D341Med (cell line): ENCODE results near the gene CAMKMT.

Source experiments
- DNase-seq: peaks from one replicate; pipeline ENCODE4 v3.0.0; 2012; ENCODE audit warnings: low spot score

Gene CAMKMT

DNA sequence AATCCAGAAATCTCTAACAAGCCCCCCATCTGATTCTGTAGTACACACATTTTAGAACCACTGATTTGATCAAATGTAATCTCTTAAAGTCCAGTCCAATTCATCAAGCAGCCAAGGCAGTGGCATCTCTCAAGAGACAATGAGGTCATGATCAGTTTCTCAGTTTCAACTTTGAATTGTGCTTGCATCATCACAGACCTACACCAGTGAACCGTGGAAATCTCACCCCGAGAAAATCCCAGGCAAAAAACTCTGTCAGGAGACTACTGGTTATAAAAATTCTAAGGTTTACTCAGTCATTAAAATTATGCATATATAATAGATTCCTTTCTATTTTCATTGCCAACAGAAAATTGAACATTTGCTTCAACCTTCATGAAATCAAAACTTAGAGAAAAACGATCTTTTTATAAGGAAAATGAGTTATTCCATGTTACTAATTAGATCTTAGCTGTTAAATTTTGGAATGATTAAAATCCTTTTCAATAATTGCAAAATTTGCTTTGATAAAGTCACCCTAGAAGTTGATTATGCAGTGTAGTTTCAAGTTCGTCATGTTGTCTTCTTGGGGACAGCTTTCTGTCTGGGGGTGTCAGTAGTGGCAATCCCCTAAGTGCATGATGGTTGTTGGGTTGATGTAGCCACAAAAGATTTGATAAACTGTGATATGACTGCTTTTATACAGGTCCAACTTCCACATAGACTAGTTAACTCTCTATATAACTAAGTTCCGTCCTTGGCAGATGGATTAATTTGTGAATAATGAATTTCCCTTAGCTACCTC lies 235.0 kb downstream of the CAMKMT start:
- no peak for DNase-seq

DNA sequence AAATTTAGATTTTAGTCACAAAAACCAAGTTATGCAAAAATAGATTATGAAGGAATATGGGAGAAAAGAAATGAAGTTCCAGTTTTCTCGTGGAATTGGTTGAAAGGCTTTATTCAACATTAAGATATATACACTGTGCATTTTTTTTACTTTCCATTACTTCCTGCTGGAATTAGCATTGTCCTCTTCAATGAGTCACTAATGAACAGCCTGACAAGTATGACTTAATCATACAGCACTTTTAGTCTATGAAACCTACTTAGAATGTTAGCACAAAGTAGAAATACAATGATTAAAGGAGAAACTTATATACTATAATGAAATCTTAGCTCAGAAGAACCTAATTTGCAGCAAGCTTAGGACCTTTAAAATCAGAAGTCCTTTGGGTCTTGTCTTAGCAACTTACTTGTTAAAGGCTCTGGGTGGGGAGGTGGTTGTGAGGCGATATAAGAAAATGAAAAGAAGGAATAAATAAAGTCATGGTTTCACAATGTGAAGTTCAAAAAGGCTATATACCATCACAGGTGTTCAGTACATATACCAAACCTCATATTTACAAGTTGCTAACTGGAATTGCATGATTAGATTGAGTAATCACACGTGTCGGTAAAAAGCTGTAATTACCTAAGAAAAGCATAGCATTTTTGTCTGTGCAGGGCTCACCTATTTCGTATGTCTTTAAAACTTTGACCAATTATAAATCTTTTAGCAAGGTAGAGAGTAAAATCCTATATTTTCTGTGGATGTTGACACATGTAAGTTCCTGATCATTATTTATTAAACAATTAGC lies 236.8 kb downstream of the CAMKMT start:
- no peak for DNase-seq

DNA sequence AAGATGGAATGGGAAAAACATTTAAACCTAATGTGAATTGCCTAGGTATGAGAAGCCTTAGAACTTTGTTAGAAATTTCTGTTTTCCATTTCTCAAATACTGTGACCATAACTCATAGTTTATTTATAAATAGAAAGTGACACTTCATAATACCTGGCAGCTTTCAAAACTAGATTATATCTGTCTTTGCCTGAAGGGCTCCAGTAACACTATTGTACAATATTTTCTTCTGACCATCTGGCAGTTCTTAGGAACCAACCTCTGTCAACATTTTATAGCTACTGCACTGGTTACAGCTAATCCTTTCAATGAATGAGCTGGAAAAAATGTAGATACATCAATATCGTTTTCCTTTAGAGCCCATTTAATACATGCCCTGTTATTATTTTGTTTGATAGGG lies 237.4 kb downstream of the CAMKMT start:
- DNase-seq, result no peak

DNA sequence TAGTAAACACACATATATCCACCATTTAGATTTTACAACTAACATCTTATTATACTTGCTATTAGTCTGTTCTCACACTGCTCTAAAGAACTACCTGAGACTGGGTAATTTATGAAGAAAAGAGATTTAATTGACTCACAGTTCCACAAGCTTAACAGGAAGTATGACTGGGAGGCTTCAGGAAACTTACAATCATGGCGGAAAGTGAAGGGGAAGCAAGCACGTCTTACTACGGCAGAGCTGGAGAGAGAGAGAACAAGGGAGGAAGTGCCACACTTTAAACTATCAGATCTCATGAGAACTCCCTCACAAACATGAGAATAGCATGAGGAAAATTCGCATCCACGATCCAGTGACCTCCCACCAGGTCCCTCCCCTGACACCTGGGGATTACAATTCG lies 240.7 kb downstream of the CAMKMT start:
- no peak for DNase-seq

DNA sequence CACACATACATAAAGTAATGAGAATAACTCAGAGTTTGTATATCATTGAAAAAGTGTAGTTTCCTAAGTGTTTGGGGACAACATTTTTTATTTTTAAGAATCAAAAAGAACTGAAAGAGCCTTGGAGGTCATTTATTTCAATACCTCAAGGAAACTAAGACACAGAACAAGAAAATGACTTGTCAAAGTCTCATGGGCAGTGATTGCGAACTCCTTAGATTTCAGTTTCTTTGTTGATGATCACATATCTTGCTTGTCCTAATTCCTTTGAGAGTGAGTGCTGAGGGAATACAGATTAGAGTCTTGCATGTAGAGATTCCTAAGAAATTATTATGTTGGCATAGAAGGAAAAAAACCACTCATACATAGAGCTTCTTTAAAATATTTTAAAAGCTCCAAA lies 243.8 kb downstream of the CAMKMT start:
- DNase-seq, result no peak

DNA sequence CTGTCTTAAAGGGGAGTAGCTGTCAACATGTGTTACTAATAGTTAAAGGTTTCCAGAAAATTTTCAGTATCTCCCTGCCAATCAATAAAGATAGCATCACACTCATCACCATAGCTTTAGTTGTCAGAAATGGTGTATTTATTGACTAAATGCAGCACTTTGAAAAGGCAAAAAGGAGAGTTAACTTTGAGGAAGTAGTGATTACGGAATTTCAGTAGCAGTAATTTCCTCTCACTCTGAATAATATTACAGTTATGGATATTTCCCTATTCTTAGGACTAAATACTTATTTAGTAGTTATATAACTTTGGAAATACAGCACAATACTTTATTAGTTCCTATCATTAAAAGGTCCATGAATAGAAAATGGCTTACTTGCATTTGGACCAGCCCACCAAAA lies 250.5 kb downstream of the CAMKMT start:
- no peak for DNase-seq

DNA sequence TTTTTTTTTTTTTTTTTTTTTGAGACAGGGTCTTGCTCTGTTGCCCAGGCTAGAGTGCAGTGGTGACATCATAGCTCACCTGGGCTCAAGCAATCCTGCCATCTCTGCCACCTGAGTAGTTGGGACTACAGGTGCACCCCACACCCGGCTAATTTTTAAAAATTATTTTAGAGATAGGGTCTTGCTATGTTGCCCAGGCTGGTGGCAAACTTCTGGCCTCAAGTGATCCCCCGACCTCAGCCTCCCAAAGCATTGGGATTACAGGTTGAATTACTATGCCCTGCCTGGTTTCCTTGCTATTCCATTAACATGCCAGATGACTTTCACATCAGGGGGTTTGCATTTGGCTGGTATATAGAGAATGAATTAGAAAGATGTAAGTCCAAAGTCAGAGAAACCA lies 253.2 kb downstream of the CAMKMT start:
- DNase-seq, result no peak

DNA sequence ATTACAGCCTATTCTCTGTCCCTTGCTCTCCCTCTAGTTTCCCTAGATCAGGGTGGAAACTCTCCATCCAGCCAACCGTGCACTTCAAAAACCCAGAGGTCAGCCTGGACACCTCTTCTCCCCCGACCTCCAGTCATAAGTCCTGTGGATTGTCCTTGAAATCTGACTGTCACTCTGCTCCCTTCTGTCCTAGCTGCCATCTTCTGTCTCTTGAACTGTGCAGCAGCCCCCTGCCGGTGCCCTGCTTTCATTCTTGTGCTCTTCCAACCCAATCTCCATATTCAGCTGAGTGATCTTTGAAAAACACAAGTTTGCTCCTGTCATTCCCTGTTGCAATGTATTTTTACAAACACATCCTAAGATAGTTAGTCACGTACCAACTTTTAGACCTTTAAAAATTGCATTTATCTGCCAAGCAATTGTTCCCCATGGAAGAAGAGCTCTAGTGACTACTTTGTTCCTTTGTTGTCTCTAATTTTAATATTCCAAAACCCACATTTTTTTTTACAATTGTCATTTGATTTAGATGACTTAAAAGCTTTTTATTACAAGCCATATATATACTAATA lies 254.3 kb downstream of the CAMKMT start:
- DNase-seq, result no peak

DNA sequence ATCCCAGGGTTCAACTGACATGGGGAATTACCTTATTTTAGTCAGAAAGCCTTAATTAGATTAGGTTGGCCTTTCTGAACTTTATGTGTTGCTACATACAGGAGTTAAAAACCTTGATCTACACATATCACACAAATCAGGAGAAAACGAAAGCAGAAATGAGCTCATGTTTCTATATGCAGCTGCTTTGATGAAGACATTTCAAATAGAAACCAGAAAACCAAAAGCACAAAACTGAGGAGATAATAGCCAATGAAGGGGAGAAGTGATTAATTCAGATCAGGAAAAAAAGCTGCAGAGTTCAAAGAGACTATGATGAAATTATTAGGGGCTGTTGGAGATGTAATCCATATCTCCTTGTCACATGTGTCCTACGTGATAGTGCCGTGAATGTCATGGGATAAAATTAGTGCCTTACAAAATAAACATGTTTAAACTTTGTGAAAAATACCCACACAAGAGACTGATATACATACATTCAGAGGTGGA lies 255.0 kb downstream of the CAMKMT start:
- no peak for DNase-seq

DNA sequence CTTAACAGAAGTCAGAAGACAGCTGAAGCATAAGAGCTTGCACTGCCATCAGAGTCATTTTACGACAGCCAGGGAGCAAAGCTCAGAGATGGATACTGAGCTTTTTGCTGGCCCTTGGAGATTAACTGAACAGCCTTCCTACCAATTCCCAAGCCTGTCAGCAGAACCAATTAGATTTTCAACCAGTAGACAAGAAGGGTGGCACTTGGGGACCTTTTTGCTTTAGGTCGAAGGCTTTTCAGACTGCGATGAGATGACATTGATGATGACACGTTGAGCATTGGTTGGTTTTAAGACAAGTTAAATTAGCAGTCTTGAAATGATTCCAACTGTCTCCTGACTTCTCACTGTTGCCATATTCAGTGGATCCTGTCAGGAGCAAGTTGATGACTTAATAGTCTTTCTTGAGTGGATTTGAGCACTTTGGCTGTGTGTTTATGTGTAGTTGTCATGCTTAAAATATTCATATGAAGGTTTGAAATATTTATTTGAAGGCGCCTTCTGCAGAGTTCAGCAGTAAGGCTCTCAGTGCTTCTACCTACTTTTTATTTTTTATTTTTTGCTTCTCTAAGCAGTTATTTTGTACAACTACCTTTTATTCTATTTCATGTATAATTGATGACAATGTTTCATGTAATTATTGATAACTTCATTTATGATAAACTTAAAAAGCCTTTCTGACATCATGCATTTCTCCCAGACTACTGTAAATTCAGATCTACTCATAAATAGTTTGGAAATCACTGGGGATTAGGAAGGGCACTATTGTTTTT lies 256.7 kb downstream of the CAMKMT start:
- DNase-seq, result no peak

DNA sequence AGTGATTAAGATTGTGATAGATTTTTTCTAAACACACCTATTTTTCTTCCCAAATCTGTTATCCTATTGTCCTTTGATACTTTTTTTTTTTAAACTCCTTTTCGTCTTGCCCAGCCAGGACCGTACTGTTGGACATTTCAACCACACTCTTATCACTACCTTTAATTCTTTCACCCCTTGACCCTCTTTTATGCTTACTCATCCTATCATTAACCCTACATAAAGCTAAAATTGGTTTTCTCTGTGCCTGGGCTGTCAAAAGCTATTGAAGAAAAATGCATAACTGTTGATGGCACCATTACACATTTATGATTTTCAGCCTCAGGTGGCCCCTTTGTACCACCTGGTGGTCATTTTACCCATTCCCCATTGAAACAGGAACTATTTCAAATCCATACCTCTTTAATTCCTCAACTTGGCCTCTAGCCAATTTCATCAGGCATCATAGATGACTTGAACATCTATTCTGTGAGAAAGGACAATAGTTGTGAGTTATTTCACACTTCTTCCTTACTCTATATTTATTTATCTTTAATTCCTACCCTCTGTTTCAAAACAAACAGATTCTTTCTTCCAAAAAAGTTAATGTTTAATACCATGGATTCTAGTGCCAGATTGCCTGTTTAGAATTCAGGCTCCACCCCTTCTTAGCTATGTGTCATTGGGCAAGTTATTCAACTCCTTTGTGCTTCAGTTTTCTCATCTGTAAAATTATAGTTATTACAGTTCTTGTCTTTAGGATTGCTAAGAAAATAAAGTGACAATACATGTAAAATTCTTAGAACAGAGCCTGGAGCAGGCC lies 258.6 kb downstream of the CAMKMT start:
- no peak for DNase-seq

DNA sequence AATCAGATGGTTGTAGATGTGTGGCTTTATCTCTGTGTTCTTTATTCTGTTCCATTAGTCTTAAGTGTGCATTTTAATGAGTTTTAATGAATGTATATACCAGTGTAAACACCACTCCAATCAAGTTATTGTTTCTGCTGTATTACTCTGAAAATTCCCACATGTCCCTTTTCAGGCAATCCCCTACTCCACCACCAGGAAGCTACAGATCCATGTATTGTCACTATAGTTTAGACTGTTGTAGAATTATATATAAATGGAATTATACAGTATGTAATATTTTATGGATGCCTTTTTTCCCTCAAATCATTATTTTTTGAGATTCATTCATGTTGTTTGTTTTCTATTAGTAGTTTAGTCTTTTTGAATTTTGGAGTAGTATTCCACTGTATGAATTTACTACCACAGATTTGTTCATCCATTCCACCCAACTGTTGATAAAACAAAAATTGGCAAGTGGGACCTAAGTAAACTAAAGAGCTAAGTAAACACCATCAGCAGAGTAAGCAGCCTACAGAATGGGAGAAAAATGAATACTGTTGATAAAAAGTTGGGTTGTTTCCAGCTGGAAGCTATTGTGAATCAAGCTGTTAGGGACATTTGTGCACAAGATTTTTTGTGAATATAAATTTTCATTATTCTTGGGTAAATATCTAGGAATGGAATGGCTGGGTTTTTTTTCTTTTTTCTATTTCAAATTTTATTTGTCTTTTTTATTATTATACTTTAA lies 262.0 kb downstream of the CAMKMT start:
- no peak for DNase-seq

DNA sequence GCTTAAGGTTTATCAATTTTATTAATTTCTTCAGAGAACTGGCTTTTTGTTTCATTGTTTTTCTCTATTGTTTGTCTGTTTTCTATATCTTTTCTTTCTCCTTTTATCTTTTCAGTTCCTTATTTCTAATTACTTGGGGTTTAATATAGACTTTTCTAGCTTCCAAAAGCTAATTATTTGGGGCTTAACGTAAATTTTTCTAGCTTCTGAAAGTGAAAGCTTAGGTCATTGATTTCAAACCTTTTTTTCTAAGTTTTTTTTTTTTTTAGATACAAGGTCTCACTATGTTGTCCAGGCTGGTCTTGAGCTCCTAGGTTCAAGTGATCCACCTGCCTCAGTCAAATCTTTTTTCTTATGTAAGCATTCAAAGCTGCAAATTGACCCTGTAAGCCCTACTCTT lies 266.6 kb downstream of the CAMKMT start:
- DNase-seq, result no peak

DNA sequence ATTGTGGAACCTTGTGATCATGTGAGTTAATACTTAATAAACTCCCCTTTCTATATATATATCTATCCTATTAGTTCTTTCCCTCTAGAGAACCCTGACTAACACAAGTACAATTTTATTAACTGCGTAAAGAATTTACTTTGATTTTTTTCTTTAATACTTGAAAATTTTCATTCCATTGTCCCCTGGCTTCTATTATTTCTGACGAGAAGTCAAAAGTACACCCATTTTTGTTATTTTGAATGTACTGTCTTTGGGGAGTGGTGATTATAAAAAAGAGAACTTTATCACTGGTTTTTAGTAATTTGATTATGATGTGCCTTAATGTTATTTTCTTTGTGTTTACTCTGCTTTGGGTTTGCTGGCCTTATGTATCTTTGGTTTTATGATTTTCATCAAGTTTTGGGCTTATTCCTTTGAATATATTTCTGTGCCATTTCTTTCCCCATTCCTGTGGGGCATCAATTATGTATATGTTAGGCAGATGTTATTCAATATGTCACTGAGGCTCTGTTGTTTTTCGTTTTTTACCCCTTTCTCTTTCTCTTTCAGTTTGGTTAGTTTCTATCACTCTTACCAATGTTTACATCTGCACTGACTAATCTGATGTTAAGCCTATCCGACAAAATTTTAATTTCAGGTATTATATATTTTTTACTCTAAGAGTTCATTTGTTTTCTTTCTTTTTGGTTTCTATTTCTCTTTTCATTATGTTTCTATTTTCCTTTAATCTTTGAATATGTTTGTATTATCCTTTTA lies 271.4 kb downstream of the CAMKMT start:
- no peak for DNase-seq

DNA sequence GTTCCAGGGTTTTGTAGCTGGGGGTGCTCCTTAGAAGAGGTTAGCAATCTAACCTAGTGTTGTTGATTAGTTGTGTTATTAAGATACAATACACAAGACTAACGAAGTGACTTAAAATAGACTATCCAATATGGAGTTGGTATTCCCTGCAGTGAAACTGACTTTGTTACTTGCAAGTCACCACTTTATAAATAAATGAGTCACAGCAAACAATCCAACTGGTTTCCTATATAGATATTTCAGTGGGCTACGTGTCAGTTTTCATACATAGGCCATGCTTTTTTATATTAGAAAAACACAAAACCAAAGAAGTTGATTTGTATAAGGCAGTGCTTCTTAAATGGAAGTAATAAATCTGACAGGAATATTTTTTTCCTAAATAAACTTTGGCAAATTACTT lies 274.0 kb downstream of the CAMKMT start:
- no peak for DNase-seq

DNA sequence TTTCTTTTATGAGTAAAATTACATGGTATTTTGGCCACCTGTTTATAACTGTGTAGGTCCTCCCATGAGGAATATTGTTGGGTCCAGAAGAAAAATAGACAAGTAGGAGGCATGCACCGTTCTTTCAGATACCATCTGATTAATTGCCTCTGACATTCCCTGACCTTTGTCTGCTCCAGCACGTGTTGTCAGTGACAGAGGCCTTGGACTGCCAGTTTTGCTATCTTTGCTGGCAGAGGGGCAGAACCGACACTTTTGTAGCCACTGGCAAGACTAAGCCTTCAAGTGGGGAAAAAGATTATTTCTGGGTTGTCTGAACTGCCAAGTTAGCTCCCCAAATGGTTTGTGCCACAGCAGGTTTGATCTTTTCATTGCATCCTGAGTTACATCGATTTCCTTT lies 276.9 kb downstream of the CAMKMT start:
- DNase-seq, result no peak

DNA sequence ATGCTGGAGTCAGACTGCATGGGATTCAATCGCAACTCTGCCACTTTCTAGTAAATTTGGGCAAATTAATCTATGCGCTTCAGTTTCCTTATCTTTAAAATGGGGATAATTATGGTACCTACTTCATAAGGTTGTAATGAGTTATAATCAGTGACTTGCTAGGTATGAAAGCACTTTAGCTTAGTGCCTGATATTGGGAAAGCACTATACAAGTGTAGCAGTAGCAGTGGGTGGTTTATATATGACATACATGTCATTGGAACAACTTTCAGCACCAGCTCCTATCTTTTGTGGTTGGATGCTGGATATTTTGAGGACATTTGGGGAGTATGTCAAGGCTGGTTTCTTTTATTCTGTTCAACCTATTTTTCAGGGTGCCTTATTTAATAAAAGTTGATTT lies 277.7 kb downstream of the CAMKMT start:
- DNase-seq, result no peak

DNA sequence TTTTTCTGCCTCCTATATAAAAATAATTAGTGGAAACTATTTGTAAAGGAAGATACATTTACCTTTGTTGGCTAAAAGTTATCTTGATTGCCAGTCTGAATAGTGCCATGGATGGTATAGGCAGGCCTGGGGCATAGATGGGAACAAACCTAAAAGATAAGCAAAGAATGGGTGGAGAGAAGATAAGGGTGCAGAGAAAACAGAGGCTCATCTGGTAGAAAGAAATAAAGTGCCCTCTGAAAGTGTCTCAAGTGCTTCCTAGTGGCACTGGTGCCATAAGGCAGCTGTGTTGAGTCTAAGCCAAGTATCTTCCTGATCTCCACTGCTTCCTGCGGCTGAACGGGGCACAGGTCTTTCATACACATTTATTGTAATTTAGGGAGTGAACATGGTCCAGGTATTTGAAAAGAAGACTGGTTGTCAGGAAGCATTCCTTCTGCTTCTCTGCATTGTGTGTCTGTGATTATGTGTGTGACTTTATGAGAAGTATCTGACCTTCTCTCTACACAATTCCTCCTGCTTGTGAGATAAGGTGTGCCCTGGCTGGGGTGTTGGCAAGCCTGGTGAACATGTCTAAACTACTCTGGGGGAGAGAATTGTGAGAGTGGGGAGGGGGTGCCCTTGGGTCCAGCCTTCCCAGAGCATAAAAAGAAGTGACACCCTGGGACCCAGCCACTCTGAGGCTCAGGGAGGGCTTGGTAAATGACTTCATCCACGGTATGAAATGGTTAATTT lies 280.5 kb downstream of the CAMKMT start:
- DNase-seq, result no peak

DNA sequence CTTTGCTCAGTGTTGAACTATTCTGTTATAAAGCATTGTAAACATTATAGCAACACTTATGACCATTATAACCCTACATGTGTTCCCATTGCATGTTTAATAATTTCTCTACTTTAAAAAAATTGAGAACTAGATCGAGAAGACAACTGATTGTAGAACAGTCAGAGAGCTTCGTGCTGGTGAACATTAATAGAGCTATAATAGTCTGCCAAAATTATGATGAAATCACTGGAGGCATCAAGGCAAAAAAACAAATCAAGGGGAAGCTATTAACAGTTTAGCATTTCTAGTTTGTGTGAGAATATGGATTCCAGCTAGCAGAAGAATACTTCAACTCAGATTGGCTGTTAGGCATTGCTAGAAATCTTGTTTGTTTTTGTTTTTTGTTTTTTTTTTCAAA lies 284.2 kb downstream of the CAMKMT start:
- DNase-seq, result no peak
